ENCODE data around the gene ATG4B. TPM values are rescaled to one million over a fixed set of nuclear protein-coding genes. Genes with fewer than 3 reads are reported as not detected.
"Not testable (repeated sequence)": the region's sequence is repeated elsewhere in the genome, so short reads cannot be mapped to it uniquely, and the experiment has no call there.

The ATG4B gene
- 26.2 and 39.1 TPM in 2 replicates for total RNA-seq

GRCh38 chr2:241637018-241637794 lies at the start of gene ATG4B, which contains the start of gene THAP4:
Gene ATG4B (plus strand): TSS chr2:241637693. CDS start chr2:241637715, 22 bp downstream.
Gene THAP4 (minus strand): TSS chr2:241637158. CDS start chr2:241637017, 141 bp downstream.
- DNase-seq (ENCODE audit: low read depth in 2 of 2), result peak; percentile 92 to 94

DNA sequence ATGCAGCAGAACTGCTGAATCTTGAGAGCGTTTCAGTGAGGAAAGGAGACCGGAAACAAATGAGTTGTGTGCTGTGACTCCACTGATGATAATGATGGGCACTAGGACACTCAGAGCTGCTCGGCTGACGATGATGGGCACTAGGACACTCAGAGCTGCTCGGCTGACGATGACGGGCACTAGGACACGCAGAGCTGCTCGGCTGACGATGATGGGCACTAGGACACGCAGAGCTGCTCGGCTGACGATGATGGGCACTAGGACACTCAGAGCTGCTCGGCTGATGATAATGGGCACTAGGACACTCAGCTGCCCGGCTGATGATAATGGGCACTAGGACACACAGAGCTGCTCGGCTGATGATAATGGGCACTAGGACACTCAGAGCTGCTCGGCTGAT lies 47.6 kb upstream of the ATG4B start:
- not testable (repeated sequence) for DNase-seq (ENCODE audit: low read depth in 2 of 2)

- not testable (repeated sequence) for DNase-seq (ENCODE audit: low read depth in 2 of 2)
Observed at GRCh38 chr2:241590496-241591455, 46.7 kb upstream of the ATG4B start.

DNA sequence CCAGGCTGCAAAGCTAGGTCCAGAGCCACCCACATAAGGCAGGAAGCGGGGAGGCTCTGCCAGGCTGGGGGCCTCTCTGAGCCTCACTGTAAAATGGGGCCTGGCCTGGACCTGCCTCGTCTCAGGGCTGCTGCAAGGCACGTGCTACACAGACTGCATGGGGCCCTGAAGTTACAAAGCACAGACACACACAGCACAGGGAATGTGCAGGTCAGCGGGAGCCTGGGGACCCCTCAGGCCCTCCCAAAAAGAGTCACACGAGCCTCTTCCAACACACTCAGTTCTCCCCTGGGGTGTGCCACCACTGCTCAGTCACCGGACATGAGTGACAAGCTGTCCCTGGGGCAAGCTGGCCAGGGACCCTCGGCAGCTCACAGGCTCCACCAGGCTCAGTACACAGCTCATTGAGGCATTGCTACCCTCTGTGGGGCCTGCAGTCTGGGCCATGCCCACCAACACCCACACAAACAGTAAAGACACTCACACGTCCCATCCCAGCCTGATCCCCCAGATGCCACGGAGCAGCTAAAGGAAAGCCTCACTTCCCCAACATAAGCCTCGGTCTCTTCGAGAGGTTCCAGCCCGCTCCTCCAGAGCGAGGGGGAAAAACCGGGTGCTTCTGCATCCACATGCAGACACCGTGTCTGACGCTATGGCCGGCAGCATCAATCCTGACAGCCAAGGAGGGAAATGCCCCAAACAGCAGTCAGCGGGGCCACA lies 45.2 kb upstream of the ATG4B start:
- DNase-seq (ENCODE audit: low read depth in 2 of 2), result no peak

DNA sequence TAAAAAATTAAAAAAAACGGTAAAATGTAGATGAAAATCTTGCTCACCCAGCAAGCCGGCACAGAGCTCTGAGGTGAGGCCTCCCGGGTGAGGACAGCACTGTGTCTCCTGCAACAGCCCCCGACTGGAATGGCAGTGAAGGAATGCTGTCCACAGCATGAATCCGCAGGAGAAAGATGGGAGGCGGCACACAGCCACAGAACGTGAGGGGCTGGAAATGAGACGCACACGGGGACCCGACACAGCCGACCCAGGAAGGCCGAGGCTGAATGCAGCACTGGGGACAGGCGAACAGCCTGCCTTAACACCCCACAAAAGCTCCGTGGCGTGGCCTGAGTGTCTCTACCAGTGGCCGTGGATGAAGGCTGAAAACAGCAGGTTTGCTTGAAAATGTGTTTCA lies 44.2 kb upstream of the ATG4B start:
- no peak for DNase-seq (ENCODE audit: low read depth in 2 of 2)

GRCh38 chr2:241595600-241596140 lies 41.8 kb upstream of the ATG4B start:
- peak in 1 of 2 donors; percentile 37 for DNase-seq (ENCODE audit: low read depth in 2 of 2)

DNA sequence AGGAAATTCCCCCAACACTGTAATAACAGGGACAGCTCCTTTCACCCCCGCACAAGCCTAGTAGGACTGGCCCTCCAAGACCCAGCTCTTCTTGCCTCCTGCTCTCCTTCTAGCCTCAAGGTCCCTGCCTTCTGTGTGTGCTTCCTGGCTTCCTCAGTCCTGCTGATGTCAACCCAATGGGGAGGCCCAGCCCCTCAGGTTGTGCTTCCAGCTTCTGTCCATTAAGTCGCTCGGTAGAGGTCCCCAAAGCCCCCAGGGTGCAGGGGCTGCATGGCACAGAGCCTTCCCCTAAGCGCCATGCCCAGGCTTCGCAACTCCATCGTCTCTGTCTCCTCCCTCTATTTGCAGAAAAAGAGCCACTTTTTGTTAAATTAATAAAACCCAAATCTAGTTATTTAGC lies 39.9 kb upstream of the ATG4B start:
- DNase-seq (ENCODE audit: low read depth in 2 of 2), result no peak

DNA sequence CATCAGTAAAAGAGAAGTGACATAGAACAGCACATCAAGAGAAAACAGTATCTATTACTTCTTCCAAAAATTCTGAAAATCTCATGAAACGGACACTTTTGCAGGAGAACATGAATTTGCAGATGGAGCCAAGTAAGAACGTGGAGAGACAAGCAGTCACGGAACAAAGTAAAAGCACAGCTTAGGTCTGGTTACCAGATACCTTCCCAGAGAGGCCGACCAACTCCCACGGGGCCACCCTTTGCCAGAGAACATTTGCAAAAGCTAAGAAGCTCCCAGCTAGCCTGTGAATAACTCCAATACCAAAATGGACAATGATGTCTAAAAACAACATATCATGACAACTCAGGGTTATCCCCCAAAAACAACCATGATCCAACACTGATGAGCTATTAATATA lies 39.4 kb upstream of the ATG4B start:
- DNase-seq (ENCODE audit: low read depth in 2 of 2), result no peak

- DNase-seq (ENCODE audit: low read depth in 2 of 2), result peak; percentile 24 to 44
Observed at GRCh38 chr2:241598487-241598886, 39.0 kb upstream of the ATG4B start.

DNA sequence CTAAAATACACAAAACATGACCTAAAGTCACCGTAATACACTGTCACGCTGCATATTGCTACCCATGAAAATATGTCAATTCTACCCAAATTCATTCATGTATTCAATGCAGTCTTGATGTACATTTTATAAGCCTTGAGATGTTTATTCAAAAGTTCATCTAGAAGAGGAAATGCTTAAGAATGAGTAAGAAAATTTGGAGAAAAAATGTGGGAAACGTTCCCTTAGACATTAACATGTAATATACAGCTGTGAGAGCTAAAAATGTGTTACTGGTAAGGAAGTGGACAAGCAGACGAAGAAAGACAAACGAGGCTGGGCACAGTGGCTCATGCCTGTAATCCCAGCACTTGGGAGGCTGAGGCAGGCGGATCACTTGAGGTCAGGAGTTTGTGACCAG lies 37.9 kb upstream of the ATG4B start:
- DNase-seq (ENCODE audit: low read depth in 2 of 2), result peak in 1 of 2 donors; percentile 57

DNA sequence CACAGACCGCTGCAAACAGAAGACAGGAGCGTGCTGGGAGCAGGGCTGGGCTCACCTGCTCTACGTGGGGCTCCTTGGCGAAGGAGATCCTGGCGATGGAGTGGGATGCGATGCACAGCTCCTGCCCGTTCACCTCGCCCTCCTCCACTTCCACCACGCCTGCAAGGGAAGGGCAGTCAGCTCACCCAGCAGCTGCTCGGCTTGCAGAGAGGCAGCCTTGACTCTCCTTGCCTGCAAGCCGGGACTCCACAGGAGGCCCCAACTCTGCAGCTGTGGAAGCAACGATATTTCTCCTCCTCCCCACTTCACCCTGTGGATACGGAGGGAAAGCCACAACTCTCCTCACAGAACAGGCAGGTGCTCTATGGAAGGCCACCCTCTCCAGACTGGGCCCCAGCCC lies 35.7 kb upstream of the ATG4B start:
- DNase-seq (ENCODE audit: low read depth in 2 of 2), result no peak

GRCh38 chr2:241602720-241603119 lies 34.8 kb upstream of the ATG4B start:
- no peak for DNase-seq (ENCODE audit: low read depth in 2 of 2)

DNA sequence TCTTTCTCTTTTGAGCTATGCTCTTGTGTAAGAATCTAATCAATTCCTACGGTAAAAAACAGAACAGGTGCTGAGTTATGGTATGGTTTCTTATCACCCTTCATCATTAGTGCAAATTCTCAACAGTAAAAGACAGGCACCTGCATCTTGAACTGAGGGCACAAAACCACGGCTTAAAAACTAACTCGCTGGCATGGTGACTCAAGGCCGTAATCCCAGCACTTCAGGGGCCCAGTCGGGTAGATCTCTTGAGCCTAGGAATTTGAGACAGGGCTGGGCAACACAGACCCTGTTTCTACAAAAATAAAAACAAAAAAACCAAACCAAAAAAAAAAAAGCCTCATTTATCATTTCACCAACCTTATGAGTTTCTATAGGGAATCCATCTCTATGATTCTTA lies 33.8 kb upstream of the ATG4B start:
- DNase-seq (ENCODE audit: low read depth in 2 of 2), result no peak

DNA sequence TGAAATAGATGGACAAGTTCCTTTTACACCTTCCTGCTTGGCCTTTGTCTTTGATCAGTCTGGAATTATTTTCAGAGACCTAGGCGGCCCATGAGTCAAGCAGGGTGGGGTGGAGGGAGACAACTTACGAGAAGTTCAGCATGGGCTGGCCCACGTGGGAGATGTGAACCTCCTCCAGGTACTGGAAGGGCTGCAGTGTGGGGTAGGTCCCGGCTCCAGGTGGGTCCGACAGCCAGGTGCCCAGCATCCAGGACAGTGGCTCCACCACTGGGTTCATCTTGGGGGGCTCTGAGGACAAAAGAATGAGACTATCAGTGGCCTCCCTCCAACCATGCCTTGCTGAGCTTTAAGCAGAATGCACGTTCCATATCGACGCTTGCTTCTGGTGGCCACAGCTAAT lies 31.3 kb upstream of the ATG4B start:
- DNase-seq (ENCODE audit: low read depth in 2 of 2), result no peak

GRCh38 chr2:241607162-241607885 lies 30.2 kb upstream of the ATG4B start:
- no peak for DNase-seq (ENCODE audit: low read depth in 2 of 2)

GRCh38 chr2:241608881-241609280 lies 28.6 kb upstream of the ATG4B start:
- no peak for DNase-seq (ENCODE audit: low read depth in 2 of 2)

- DNase-seq (ENCODE audit: low read depth in 2 of 2), result peak; percentile 81 to 85
Observed at GRCh38 chr2:241609859-241610793, 27.4 kb upstream of the ATG4B start.

DNA sequence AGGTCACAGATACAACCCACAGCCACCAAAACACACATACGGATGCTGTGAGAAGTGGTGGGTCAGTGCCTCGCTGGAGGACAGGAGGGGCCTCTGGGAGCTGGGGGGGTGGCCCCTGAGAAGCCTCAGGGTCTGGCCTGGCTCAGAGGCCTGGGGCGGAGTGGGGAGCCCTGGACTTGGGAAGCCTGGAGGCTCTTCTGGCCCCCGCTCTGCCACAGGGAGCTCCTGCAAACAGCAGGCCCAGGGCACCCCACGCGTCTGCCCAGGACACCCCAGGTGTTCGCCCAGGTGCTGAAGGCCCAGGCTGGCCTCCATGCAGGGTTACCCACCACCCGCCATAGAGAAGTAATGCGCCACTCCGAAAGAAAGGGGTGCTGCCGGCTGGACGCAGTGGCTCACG lies 26.4 kb upstream of the ATG4B start:
- no peak for DNase-seq (ENCODE audit: low read depth in 2 of 2)

GRCh38 chr2:241612156-241613016 lies 25.1 kb upstream of the ATG4B start:
- no peak for DNase-seq (ENCODE audit: low read depth in 2 of 2)
